GM12878 (cell line): ENCODE results near the gene EEF1AKMT2. TPM values are rescaled to one million over a fixed set of nuclear protein-coding genes. Genes with fewer than 3 reads are reported as not detected.
A peak's percentile ranks its signal among the peaks of the same experiment; 100 is the strongest.

Experiments
- ATF2 ChIP-seq: IDR thresholded peaks from 2 replicates; pipeline ENCODE4 v1.6.1; 2012; ENCODE audit warnings: low read length, inconsistent platforms
- BHLHE40 ChIP-seq, 2 experiments: fragments of 450-650 bp in 1 of 2; IDR thresholded peaks; 2 replicates each; pipeline ENCODE4 v1.6.1; 2011 to 2017; ENCODE audit warnings: low read depth in 2 of 2, borderline replicate concordance in 1 of 2, improper control_type of control experiment in 1 of 2, low read length in 1 of 2, mild to moderate bottlenecking in 1 of 2
- MEF2A ChIP-seq: IDR thresholded peaks from 2 replicates; pipeline ENCODE4 v1.6.1; 2011; ENCODE audit warnings: low read depth, mild to moderate bottlenecking, low read length, moderate library complexity; ENCODE audit not compliant: insufficient read depth
- MLLT1 ChIP-seq: fragments of 450-650 bp; IDR thresholded peaks from 2 replicates; pipeline ENCODE4 v1.6.1; 2016; ENCODE audit warnings: mild to moderate bottlenecking
- MTA2 ChIP-seq: fragments of 450-650 bp; IDR thresholded peaks from 2 replicates; pipeline ENCODE4 v1.6.1; 2016; ENCODE audit warnings: low read depth, mild to moderate bottlenecking, moderate library complexity
- MXI1 ChIP-seq: fragments of 150-350 bp; IDR thresholded peaks from 2 replicates; pipeline ENCODE4 v1.6.1; 2011; ENCODE audit warnings: low read depth, mild to moderate bottlenecking, inconsistent platforms, low read length, improper control_type of control experiment
- NFYB ChIP-seq: IDR thresholded peaks from 2 replicates; pipeline ENCODE4 v1.6.1; 2011; ENCODE audit warnings: low read depth, mild to moderate bottlenecking, low read length, improper control_type of control experiment, moderate library complexity; ENCODE audit not compliant: insufficient read depth
- SUZ12 ChIP-seq: fragments of 200-600 bp; sonication (generic); IDR thresholded peaks from one replicate; pipeline ENCODE4 v1.6.1; 2018; ENCODE audit warnings: antibody characterized with exemption, mild to moderate bottlenecking; ENCODE audit not compliant: unreplicated experiment
- TCF12 ChIP-seq: IDR thresholded peaks from 2 replicates; pipeline ENCODE4 v1.6.1; 2011; ENCODE audit warnings: low read depth, mild to moderate bottlenecking, low read length
- ZBTB4 ChIP-seq: fragments of 450-650 bp; formaldehyde crosslinking; IDR thresholded peaks from 2 replicates; pipeline ENCODE4 v1.4.0; 2022; ENCODE audit warnings: mild to moderate bottlenecking, moderate library complexity
- ZBTB40 ChIP-seq: fragments of 450-650 bp; IDR thresholded peaks from 2 replicates; pipeline ENCODE4 v1.6.1; 2016; ENCODE audit warnings: mild to moderate bottlenecking, moderate library complexity, borderline replicate concordance
- ZNF687 ChIP-seq: fragments of 450-650 bp; IDR thresholded peaks from 2 replicates; pipeline ENCODE4 v1.6.1; 2017; ENCODE audit warnings: mild to moderate bottlenecking, moderate library complexity
- polyA plus RNA-seq, 11 experiments: library from polyadenylated mRNA; depleted of rRNA in 4 of 11; unstranded in 6 of 11; stranded (reverse) in 5 of 11; fragments of >200 nt; fragmentation: Nextera tagmentation in 4 of 11; fragmentation: Illumina TruSeq in 1 of 11; extraction: Ambion mirVana in 4 of 11; extraction: Trizol in 1 of 11; gene quantifications; 1 replicate in 1 of 11; 2 replicates in 10 of 11; pipeline versions ENCODE4 v1.2.1 to v1.2.3, GENCODE V29; 2011 to 2016; ENCODE audit warnings: inconsistent platforms in 2 of 11, missing spikeins in 2 of 11, low read depth in 1 of 11
- total RNA-seq, 4 experiments: library from RNA; depleted of rRNA in 3 of 4; stranded (reverse); fragments of >200 nt in 3 of 4; fragmentation: Illumina TruSeq in 1 of 4; extraction: Trizol in 1 of 4; gene quantifications; 2 replicates each; pipeline versions ENCODE4 v1.2.1 to v1.2.3, GENCODE V29; 2013 to 2021

The EEF1AKMT2 gene
- total and polyA plus RNA-seq, 10 of the 15 experiments (the other 5 are each of a cell fraction or from before 2014, with no cell fraction given): 9.1 to 29.3 (median 23.6) TPM

- no peak; the same call in none of the 2 replicates for TF ChIP-seq ATF2
- peak; percentile 13; the same call in 1 of the 2 replicates for TF ChIP-seq ZBTB40
- peak; percentile 58 to 70; a peak in 3 of 4 replicates for TF ChIP-seq BHLHE40 (IDR thresholded peaks at IDR 0.05; ENCODE audit: borderline replicate concordance in 1 of 2, low read depth in 2 of 2, low read length in 1 of 2)
- no peak for TF ChIP-seq ZBTB4 (CRISPR knock-in tag)
- TF ChIP-seq MTA2: peak; percentile 81
- TF ChIP-seq MLLT1: peak; percentile 48
- TF ChIP-seq TCF12: no peak
- TF ChIP-seq SUZ12: no peak
- peak; percentile 48; the same call in 1 of the 2 replicates for TF ChIP-seq NFYB
- TF ChIP-seq MEF2A: no peak
- peak; percentile 66 for TF ChIP-seq MXI1
- peak; percentile 82 for TF ChIP-seq ZNF687
Observed at GRCh38 chr10:124722798-124723783, 68.6 kb downstream of the EEF1AKMT2 start (continued).
